ENCODE results near the gene GPALPP1.

GPALPP1 gene

GRCh38 chr13:45073809-45074208 is 84.5 kb downstream of the GPALPP1 start:
- no peak for TF ChIP-seq CTCF (IDR thresholded peaks at IDR 0.05; ENCODE audit: control insufficient read depth, insufficient read depth, low read depth, low read length, missing control alignments)
- no peak overlapping the region for H3K4me3 ChIP-seq (ENCODE audit: control insufficient read depth, low read depth, low read length)
- DNase-seq (ENCODE audit: low read depth): no peak

- TF ChIP-seq CTCF (IDR thresholded peaks at IDR 0.05; ENCODE audit: control insufficient read depth, insufficient read depth, low read depth, low read length, missing control alignments): no peak
- DNase-seq (ENCODE audit: low read depth): no peak
- no peak overlapping the region for H3K4me3 ChIP-seq (ENCODE audit: control insufficient read depth, low read depth, low read length)
Observed at GRCh38 chr13:45074721-45075120, 85.4 kb downstream of the GPALPP1 start.

- no peak for TF ChIP-seq CTCF (IDR thresholded peaks at IDR 0.05; ENCODE audit: control insufficient read depth, insufficient read depth, low read depth, low read length, missing control alignments)
- no peak for DNase-seq (ENCODE audit: low read depth)
- no peak overlapping the region for H3K4me3 ChIP-seq (ENCODE audit: control insufficient read depth, low read depth, low read length)
Observed at GRCh38 chr13:45078003-45078402, 88.7 kb downstream of the GPALPP1 start.
